PFSK-1 (cell line): Measurements from ENCODE around the gene RPL29.

Experiments used
- FOXP2 ChIP-seq: optimal IDR thresholded peaks from 2 replicates; pipeline ENCODE3; 2011; ENCODE audit warnings: borderline replicate concordance, control low read depth, inconsistent platforms; ENCODE audit not compliant: insufficient read depth; ENCODE audit errors: extremely low read length, extremely low read depth
- POLR2AphosphoS5 ChIP-seq: IDR thresholded peaks from 2 replicates; pipeline ENCODE4 v1.6.1; 2012; ENCODE audit warnings: low read depth, mild to moderate bottlenecking, control low read depth, low read length, moderate library complexity
- SIN3A ChIP-seq: IDR thresholded peaks from 2 replicates; pipeline ENCODE4 v1.6.1; 2012; ENCODE audit warnings: mild to moderate bottlenecking, low read length, moderate library complexity, borderline replicate concordance; ENCODE audit not compliant: insufficient read depth
- TAF1 ChIP-seq: IDR thresholded peaks from 2 replicates; pipeline ENCODE4 v1.6.1; 2012; ENCODE audit warnings: low read length, control low read depth, borderline replicate concordance; ENCODE audit not compliant: insufficient read depth
- TF ChIP-seq, protein P1 (sequence below), 2 experiments: IDR thresholded peaks; 2 replicates each; pipeline versions ENCODE4 v1.6.1 to v1.8.0; 2011 to 2012; ENCODE audit warnings: low read depth in 2 of 2, low read length in 2 of 2, control low read depth in 1 of 2, inconsistent platforms in 1 of 2, mild to moderate bottlenecking in 1 of 2, moderate library complexity in 1 of 2; ENCODE audit not compliant: insufficient read depth in 1 of 2

DNA sequence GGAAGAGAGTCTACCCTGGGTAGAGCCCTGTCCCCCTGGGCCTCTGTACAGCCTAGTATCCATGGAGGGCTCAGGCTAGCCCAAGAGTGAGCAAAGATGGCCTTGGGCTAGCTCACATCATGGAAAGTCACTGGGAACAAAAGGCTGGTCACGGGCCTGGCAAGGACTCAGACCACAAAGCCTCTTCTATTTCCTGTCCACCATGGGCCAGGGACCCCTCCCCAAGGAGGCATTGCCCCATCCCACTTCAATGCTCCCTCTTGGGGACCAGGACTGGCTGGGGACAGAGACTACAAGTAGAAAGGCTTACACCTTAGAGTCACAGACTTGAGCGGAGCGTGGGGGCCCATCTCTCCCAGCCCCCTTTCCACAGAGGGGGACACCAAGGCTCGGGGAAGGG lies 43.7 kb upstream of the RPL29 start:
- TF ChIP-seq POLR2AphosphoS5 (no peak), FOXP2 (no peak), TAF1 (no peak), SIN3A (no peak)
- TF ChIP-seq, protein P1, sequence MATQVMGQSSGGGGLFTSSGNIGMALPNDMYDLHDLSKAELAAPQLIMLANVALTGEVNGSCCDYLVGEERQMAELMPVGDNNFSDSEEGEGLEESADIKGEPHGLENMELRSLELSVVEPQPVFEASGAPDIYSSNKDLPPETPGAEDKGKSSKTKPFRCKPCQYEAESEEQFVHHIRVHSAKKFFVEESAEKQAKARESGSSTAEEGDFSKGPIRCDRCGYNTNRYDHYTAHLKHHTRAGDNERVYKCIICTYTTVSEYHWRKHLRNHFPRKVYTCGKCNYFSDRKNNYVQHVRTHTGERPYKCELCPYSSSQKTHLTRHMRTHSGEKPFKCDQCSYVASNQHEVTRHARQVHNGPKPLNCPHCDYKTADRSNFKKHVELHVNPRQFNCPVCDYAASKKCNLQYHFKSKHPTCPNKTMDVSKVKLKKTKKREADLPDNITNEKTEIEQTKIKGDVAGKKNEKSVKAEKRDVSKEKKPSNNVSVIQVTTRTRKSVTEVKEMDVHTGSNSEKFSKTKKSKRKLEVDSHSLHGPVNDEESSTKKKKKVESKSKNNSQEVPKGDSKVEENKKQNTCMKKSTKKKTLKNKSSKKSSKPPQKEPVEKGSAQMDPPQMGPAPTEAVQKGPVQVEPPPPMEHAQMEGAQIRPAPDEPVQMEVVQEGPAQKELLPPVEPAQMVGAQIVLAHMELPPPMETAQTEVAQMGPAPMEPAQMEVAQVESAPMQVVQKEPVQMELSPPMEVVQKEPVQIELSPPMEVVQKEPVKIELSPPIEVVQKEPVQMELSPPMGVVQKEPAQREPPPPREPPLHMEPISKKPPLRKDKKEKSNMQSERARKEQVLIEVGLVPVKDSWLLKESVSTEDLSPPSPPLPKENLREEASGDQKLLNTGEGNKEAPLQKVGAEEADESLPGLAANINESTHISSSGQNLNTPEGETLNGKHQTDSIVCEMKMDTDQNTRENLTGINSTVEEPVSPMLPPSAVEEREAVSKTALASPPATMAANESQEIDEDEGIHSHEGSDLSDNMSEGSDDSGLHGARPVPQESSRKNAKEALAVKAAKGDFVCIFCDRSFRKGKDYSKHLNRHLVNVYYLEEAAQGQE (IDR thresholded peaks at IDR 0.05; ENCODE audit: insufficient read depth in 1 of 2, low read depth in 2 of 2, low read length in 2 of 2), result no peak
